C4-2B (cell line): ENCODE measurements around the gene RAB40B.

Source experiments
- CTCF ChIP-seq: fragments of 450-650 bp; conservative IDR thresholded peaks from 2 replicates; pipeline ENCODE4 v1.5.1; 2017; ENCODE audit warnings: mild to moderate bottlenecking
- ZFX ChIP-seq: fragments of 450-650 bp; IDR thresholded peaks from 2 replicates; pipeline ENCODE4 v1.6.1; 2017

- TF ChIP-seq CTCF, result no peak
- no peak for TF ChIP-seq ZFX
Observed at GRCh38 chr17:82737967-82738877, 39.7 kb upstream of the RAB40B start.
